ENCODE measurements around the gene ATG101. TPM values are rescaled to one million over a fixed set of nuclear protein-coding genes. Genes with fewer than 3 reads are reported as not detected.

Gene ATG101
- total RNA-seq, 1 experiment from 2014 or later: 64.9 TPM

DNA sequence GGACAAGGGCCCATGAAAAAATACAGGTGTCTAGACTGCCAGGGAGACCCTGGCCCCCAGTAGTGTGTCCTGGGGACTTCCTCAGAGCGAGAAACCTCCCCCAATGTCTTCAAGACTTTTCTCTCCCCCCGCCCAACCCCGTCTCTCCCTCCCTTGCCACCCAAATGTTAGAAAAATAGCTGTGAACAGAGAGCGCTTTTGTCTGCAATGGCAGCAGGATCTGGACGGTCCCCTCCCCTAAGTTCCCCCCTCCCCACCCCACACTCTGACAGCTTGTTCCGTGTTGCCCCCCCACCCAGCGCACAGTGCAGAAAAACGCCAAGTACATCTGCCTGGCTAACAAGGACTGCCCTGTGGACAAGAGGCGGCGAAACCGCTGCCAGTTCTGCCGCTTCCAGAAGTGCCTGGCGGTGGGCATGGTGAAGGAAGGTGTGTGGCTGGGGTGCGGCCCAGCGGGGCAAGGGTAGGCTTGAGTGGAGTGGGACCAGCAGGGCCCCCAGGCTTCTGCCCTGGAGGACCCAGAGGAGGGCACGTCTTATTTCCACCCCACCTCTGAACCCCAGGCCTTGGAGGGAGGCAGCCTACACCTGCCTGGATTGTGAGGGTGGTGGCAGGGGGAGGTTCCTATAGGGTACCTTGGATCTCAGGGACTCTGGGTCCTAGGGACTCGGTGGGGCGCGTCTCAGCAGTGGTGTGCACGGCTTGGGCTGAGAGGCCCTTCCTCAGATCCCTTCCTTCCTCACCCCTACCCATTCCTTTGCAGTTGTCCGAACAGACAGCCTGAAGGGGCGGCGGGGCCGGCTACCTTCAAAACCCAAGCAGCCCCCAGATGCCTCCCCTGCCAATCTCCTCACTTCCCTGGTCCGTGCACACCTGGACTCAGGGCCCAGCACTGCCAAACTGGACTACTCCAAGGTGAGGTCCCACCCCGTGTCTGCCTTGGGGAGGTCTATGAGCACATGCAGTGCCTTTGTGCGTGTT is 13.8 kb upstream of the ATG101 start:
- H3K27ac ChIP-seq (ENCODE audit: low read length): no peak overlapping the region
- no peak for DNase-seq (ENCODE audit: low read depth, low spot score)
- H3K4me3 ChIP-seq (ENCODE audit: low read depth in 2 of 2, low read length in 2 of 2): no peak overlapping the region
- H3K36me3 ChIP-seq (ENCODE audit: control insufficient read depth, insufficient read depth, low read length): no peaks in the 10 kb centered on the region
- no peaks in the 10 kb centered on the region for H3K4me1 ChIP-seq (ENCODE audit: control insufficient read depth, insufficient read depth, low read length)
- CTCF ChIA-PET: interaction anchor here (0.5 to 1.0 kb wide), 3 partner anchors 30 to 64 kb away, joined by 3 to 11 read pairs (median 5); no protein-coding TSS in a partner anchor
- no peaks in the 10 kb centered on the region for H3K9me3 ChIP-seq (ENCODE audit: control insufficient read depth, insufficient read depth, low read depth, low read length)
- intact Hi-C loops (cut with micrococcal nuclease; ENCODE audit: unreplicated experiment) (no loop called here), in situ Hi-C loops (cut with HindIII; ENCODE audit: low pct_unique_long_range_greater_than_20kb, low sequenced_read_pairs) (no loop called here)
- H3K27me3 ChIP-seq (ENCODE audit: control insufficient read depth, insufficient read depth, low read length): no peaks in the 10 kb centered on the region
- no TSS peak for BruUV-seq (replicated peaks)
- ATAC-seq: no peak
- TF ChIP-seq REST (IDR thresholded peaks at IDR 0.05; ENCODE audit: insufficient read depth in 1 of 2, low read depth in 2 of 2, low read length in 1 of 2): no peak
- no peak for TF ChIP-seq POLR2AphosphoS5 (IDR thresholded peaks at IDR 0.05; ENCODE audit: low read depth, low read length)
- TF ChIP-seq TCF7L2 (IDR thresholded peaks at IDR 0.05; ENCODE audit: low read depth, low read length): no peak
- TF ChIP-seq CTCF (IDR thresholded peaks at IDR 0.05): no peak
- TF ChIP-seq SIN3A (IDR thresholded peaks at IDR 0.05; ENCODE audit: borderline replicate concordance, insufficient read depth, low read depth, low read length): no peak
- POLR2A ChIA-PET: no interaction called here

- ChIA-PET POLR2A (no interaction called here), CTCF (interaction anchor here (1.0 kb wide), 1 partner anchor 31 kb away, joined by 3 read pairs; no protein-coding TSS in a partner anchor)
- no TSS peak for BruUV-seq (replicated peaks)
- Histone ChIP-seq H3K27me3 (ENCODE audit: control insufficient read depth, insufficient read depth, low read length) (no peaks in the 10 kb centered on the region), H3K4me3 (ENCODE audit: low read depth in 2 of 2, low read length in 2 of 2) (no peak overlapping the region), H3K27ac (ENCODE audit: low read length) (no peak overlapping the region), H3K9me3 (ENCODE audit: control insufficient read depth, insufficient read depth, low read depth, low read length) (no peaks in the 10 kb centered on the region), H3K36me3 (ENCODE audit: control insufficient read depth, insufficient read depth, low read length) (no peaks in the 10 kb centered on the region), H3K4me1 (ENCODE audit: control insufficient read depth, insufficient read depth, low read length) (no peaks in the 10 kb centered on the region)
- in situ Hi-C loops (cut with HindIII; ENCODE audit: low pct_unique_long_range_greater_than_20kb, low sequenced_read_pairs) (no loop called here), intact Hi-C loops (cut with micrococcal nuclease; ENCODE audit: unreplicated experiment) (no loop called here)
- TF ChIP-seq SIN3A (IDR thresholded peaks at IDR 0.05; ENCODE audit: borderline replicate concordance, insufficient read depth, low read depth, low read length): no peak
- no peak for TF ChIP-seq TCF7L2 (IDR thresholded peaks at IDR 0.05; ENCODE audit: low read depth, low read length)
- no peak for TF ChIP-seq POLR2AphosphoS5 (IDR thresholded peaks at IDR 0.05; ENCODE audit: low read depth, low read length)
- no peak for TF ChIP-seq REST (IDR thresholded peaks at IDR 0.05; ENCODE audit: insufficient read depth in 1 of 2, low read depth in 2 of 2, low read length in 1 of 2)
- TF ChIP-seq CTCF (IDR thresholded peaks at IDR 0.05): no peak
- DNase-seq (ENCODE audit: low read depth, low spot score): no peak
- no peak for ATAC-seq
These were observed 12.8 kb upstream of the ATG101 start for GRCh38 chr12:52056801-52057637.
